Measurements from ENCODE around the gene BPIFB6. TPM values are rescaled to one million over a fixed set of nuclear protein-coding genes. Genes with fewer than 3 reads are reported as not detected.

Gene BPIFB6
- total RNA-seq, 4 donors from 2014 or later, result not detected

DNA sequence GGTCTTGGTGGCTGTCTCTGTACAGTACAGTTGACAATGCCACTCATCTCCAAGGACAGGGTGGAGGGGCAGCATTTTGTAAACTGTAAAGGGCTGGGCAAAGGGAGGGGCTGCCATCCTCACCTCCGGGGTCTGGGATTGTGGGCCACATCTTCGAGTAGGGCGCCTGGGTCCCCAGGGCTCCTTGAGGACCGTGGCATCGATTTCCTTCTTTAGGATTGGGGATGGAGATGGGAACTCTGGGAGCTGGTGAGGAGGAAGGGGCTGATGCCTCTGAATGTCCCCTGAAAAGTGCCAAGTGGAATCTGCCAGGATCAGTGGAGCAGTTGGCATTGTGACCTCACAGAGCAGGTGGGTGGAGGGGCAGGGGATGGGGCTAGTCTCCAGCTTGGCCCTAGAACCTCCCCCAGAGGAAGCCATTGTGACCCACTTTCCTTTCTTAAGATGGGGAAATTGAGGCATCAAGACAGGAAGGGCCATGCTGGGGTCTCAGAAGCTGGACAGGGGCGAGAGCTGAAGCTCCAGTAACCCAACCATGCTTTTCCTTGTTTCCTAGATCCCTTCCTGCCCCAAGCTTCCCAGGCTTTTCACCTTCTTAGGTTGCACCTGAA is 27.2 kb upstream of the BPIFB6 start, which contains the start of gene SUN5:
Gene SUN5, minus strand, starts transcription at position 293 of the 611 bp plus-strand sequence. Its CDS starts 93 bp downstream, at position 200.
- no peak within 1 kb of the TSS for H3K4me3 ChIP-seq
- no peaks in the 10 kb centered on the region for H3K27me3 ChIP-seq
- H3K27ac ChIP-seq, result no peak within 1 kb of the TSS
- H3K4me1 ChIP-seq, result no peaks in the 10 kb centered on the region
- peaks cover 5% of the 10 kb centered on the region for H3K9me3 ChIP-seq
- H3K36me3 ChIP-seq, result no peaks in the 10 kb centered on the region
- WGBS, result 79% methylated on average over 6 of the region's 6 CpGs
- DNase-seq (ENCODE audit: low spot score in 2 of 2), result no peak
- TF ChIP-seq POLR2AphosphoS5 (IDR thresholded peaks at IDR 0.05) (no peak), EP300 (IDR thresholded peaks at IDR 0.05) (no peak), POLR2A (IDR thresholded peaks at IDR 0.05) (no peak)
- TF ChIP-seq, protein P1, sequence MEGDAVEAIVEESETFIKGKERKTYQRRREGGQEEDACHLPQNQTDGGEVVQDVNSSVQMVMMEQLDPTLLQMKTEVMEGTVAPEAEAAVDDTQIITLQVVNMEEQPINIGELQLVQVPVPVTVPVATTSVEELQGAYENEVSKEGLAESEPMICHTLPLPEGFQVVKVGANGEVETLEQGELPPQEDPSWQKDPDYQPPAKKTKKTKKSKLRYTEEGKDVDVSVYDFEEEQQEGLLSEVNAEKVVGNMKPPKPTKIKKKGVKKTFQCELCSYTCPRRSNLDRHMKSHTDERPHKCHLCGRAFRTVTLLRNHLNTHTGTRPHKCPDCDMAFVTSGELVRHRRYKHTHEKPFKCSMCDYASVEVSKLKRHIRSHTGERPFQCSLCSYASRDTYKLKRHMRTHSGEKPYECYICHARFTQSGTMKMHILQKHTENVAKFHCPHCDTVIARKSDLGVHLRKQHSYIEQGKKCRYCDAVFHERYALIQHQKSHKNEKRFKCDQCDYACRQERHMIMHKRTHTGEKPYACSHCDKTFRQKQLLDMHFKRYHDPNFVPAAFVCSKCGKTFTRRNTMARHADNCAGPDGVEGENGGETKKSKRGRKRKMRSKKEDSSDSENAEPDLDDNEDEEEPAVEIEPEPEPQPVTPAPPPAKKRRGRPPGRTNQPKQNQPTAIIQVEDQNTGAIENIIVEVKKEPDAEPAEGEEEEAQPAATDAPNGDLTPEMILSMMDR (IDR thresholded peaks at IDR 0.05), result no peak

DNA sequence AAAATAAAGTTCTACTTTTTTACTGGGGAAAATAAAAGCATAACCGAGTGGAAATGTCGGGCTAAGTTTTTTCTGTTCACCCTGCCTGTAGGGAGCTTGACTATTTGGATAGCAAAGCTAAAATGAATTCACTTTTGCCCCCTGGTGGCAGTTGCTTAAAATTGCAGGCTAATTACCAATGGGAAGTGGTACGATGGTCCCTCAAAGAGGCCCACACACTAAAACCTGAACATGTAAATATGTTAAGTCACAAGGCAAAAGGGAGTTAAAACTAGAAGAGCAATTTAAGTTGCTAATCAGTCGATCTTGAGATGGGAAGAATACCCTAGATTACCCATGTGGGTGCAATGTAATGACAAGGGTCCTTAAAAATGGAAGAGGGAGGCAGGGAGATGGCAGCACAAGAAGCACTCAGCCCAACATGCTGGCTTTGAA is 26.3 kb upstream of the BPIFB6 start:
- WGBS, result 62% methylated on average over 4 of the region's 4 CpGs
- Histone ChIP-seq H3K4me1 (no peaks in the 10 kb centered on the region), H3K27me3 (no peaks in the 10 kb centered on the region), H3K9me3 (peaks cover 5% of the 10 kb centered on the region), H3K4me3 (no peak overlapping the region), H3K36me3 (no peaks in the 10 kb centered on the region), H3K27ac (no peak overlapping the region)
- TF ChIP-seq POLR2AphosphoS5 (IDR thresholded peaks at IDR 0.05) (no peak), EP300 (IDR thresholded peaks at IDR 0.05) (no peak), POLR2A (IDR thresholded peaks at IDR 0.05) (no peak)
- TF ChIP-seq, protein P1 (IDR thresholded peaks at IDR 0.05), result no peak
- no peak for DNase-seq (ENCODE audit: low spot score in 2 of 2)

DNA sequence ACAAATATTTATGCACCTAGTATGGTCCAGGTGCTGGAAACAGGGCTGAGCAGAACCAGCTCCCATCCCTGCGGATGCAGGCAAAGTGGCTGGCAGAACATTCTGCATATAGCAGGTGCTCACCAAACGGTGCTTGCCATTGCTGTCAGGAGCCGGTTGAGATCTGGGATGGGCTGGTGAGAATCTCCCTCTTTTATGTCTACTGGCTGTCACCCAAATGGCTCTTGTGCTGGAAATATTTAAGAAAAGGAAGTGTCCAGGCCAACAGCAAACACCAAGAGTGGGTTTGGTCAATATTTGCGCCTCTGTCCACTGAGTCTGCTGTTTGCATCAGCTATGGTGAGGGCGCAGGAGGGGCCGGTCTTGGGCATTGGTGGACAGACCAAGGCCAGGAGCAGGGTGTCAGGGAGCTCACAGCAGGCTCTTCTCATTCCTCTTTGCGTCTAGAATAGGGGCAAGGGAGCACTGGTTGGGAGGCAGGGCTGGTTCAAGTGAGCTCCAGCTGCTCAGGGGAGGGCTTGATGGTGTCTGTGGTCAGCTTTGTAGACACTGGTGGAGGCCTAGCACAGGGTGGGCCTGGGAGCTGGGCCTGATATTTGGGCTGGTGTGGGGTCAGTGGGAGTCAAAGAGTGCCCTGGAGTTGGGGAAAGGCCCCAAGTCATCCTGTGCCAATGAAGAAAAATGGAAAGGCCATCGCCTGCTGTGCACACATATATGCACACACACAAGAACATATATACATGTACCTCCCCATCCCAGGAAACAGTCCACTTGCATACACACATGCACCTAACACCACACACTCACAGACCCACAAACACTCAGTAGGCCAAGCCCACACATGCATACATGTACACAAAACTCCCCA is 25.3 kb upstream of the BPIFB6 start:
- H3K4me1 ChIP-seq, result no peaks in the 10 kb centered on the region
- H3K27me3 ChIP-seq, result peaks cover 6% of the 10 kb centered on the region
- WGBS, result 77% methylated on average over 8 of the region's 8 CpGs
- TF ChIP-seq POLR2AphosphoS5 (IDR thresholded peaks at IDR 0.05) (no peak), POLR2A (IDR thresholded peaks at IDR 0.05) (no peak), EP300 (IDR thresholded peaks at IDR 0.05) (no peak)
- TF ChIP-seq, protein P1 (IDR thresholded peaks at IDR 0.05), result no peak
- no peak overlapping the region for H3K27ac ChIP-seq
- H3K4me3 ChIP-seq, result no peak overlapping the region
- H3K36me3 ChIP-seq, result no peaks in the 10 kb centered on the region
- DNase-seq (ENCODE audit: low spot score in 2 of 2), result no peak
- H3K9me3 ChIP-seq, result peaks cover 5% of the 10 kb centered on the region

DNA sequence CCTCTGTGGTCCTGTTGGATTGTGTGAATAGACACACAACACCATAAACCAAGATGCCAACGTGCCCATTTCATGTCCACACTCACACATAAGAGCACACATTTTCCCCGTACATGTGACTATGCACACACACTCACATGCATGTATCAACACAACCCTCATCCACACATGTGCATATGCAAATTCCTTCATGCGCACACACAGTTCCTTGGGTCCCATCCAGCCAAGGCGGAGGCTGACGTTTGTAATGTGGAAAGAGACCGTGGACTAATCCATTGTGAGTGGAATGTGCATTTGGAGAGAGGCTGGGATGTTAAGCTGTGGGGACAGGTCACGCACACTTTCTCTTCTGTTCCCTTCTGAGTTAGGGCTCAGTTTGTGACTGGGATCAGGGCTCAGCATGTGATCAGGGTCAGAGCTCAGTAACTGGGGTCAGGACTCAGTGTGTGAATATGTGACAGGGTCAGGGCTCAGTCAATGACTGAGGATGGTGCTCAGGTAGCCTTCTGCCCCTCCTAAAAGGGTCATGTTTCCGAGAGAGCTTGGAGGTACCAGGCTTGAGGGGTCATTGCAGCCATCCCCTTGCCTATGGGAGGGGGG is 24.6 kb upstream of the BPIFB6 start:
- no peaks in the 10 kb centered on the region for H3K4me1 ChIP-seq
- H3K36me3 ChIP-seq, result no peaks in the 10 kb centered on the region
- no peak for DNase-seq (ENCODE audit: low spot score in 2 of 2)
- peaks cover 5% of the 10 kb centered on the region for H3K9me3 ChIP-seq
- H3K27me3 ChIP-seq, result peaks cover 6% of the 10 kb centered on the region
- H3K4me3 ChIP-seq, result no peak overlapping the region
- WGBS, result 84% methylated on average over 8 of the region's 8 CpGs
- TF ChIP-seq POLR2A (IDR thresholded peaks at IDR 0.05) (no peak), EP300 (IDR thresholded peaks at IDR 0.05) (no peak), POLR2AphosphoS5 (IDR thresholded peaks at IDR 0.05) (no peak)
- TF ChIP-seq, protein P1 (IDR thresholded peaks at IDR 0.05), result no peak
- no peak overlapping the region for H3K27ac ChIP-seq
